ENCODE data around the gene GNS. TPM values are rescaled to one million over a fixed set of nuclear protein-coding genes. Genes with fewer than 3 reads are reported as not detected.

Gene GNS
- total and polyA plus RNA-seq, 2 donors (not counting 3 experiments of a cell fraction or from before 2014, with no cell fraction given) = 107 to 142 TPM

GRCh38 chr12:64688219-64688618, 71.0 kb downstream of the GNS start:
- TF ChIP-seq POLR2A (IDR thresholded peaks at IDR 0.05; ENCODE audit: low read depth, low read length) (no peak), JUN (IDR thresholded peaks at IDR 0.05; ENCODE audit: borderline replicate concordance, insufficient read depth, insufficient read length, low read depth) (no peak), EZH2 (IDR thresholded peaks at IDR 0.05; ENCODE audit: borderline replicate concordance, low read depth, low read length, severe bottlenecking) (no peak), GATA2 (IDR thresholded peaks at IDR 0.05; ENCODE audit: insufficient read depth, insufficient read length, low read depth, low read length) (no peak), MYC (IDR thresholded peaks at IDR 0.05; ENCODE audit: low read depth, low read length) (no peak), CTCF (IDR thresholded peaks at IDR 0.05; ENCODE audit: extremely low read depth in 1 of 2, insufficient read depth in 1 of 2, low read depth in 1 of 2, low read length in 2 of 2) (no peak), POLR2AphosphoS5 (IDR thresholded peaks at IDR 0.05; ENCODE audit: insufficient read depth, low read depth, low read length) (no peak), FOS (IDR thresholded peaks at IDR 0.05; ENCODE audit: borderline replicate concordance, insufficient read depth, low read length) (no peak)
- TF ChIP-seq, protein P1, sequence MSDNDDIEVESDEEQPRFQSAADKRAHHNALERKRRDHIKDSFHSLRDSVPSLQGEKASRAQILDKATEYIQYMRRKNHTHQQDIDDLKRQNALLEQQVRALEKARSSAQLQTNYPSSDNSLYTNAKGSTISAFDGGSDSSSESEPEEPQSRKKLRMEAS (IDR thresholded peaks at IDR 0.05; ENCODE audit: insufficient read depth, insufficient read length) = no peak
- ChIA-PET CTCF (interaction anchor here (1.4 to 5.2 kb wide), 3 partner anchors 10 to 138 kb away, joined by 4 to 26 read pairs (median 7); no protein-coding TSS in a partner anchor), POLR2A (no interaction called here)
- DNase-seq (ENCODE audit: low read depth, low spot score) (no peak), FAIRE-seq (no peak)
- BruUV-seq (replicated peaks) = no TSS peak
- dilution Hi-C loops (cut with MboI; ENCODE audit: extremely low pct_ligation_motif_present, low sequenced_read_pairs) = no loop called here
- Histone ChIP-seq H3K9ac (replicated peaks; ENCODE audit: extremely low read depth, insufficient read depth, low read length) (no peak overlapping the region), H3K79me2 (ENCODE audit: control insufficient read depth, insufficient read depth, low read length) (peaks cover 44% of the 10 kb centered on the region), H3K9me3 (replicated peaks; ENCODE audit: control insufficient read depth, insufficient read depth, low read length) (no peaks in the 10 kb centered on the region), H2AFZ (ENCODE audit: low read depth, low read length) (no peak overlapping the region), H3K9me1 (replicated peaks; ENCODE audit: control insufficient read depth, extremely low read depth, insufficient read depth, low read length) (no peaks in the 10 kb centered on the region), H3K27me3 (ENCODE audit: control insufficient read depth in 2 of 2, insufficient read depth in 2 of 2, low read length in 2 of 2) (no peaks in the 10 kb centered on the region), H3K36me3 (ENCODE audit: control insufficient read depth in 2 of 2, extremely low read depth in 1 of 2, insufficient read depth in 2 of 2, low read length in 2 of 2) (peaks cover 6% of the 10 kb centered on the region in 2 experiments), H3K4me3 (replicated peaks in 1 of 3; ENCODE audit: insufficient read depth in 1 of 3, low read depth in 1 of 3, low read length in 3 of 3) (no peak overlapping the region), H3K27ac (ENCODE audit: insufficient read depth, low read depth, low read length) (no peak overlapping the region), H3K4me2 (ENCODE audit: insufficient read depth, low read length) (no peak overlapping the region), H3K4me1 (ENCODE audit: control insufficient read depth, extremely low read depth, insufficient read depth, low read length) (peaks cover 2% of the 10 kb centered on the region), H4K20me1 (replicated peaks; ENCODE audit: control insufficient read depth, extremely low read depth, insufficient read depth, low read length) (no peaks in the 10 kb centered on the region)
- intact Hi-C loops (cut with micrococcal nuclease) = no loop called here

Data from endothelial cell of umbilical vein (primary cell).